LHCN-M2 (cell line): ENCODE measurements around the gene BAAT. TPM values are rescaled to one million over a fixed set of nuclear protein-coding genes. Genes with fewer than 3 reads are reported as not detected.
"Not testable (repeated sequence)": the region's sequence is repeated elsewhere in the genome, so short reads cannot be mapped to it uniquely, and the experiment has no call there.

Experiments used
- DNase-seq: peaks from one replicate; pipeline ENCODE4 v3.0.0-alpha.2; 2012; ENCODE audit warnings: low read depth
- polyA plus RNA-seq: library from polyadenylated mRNA; unstranded; fragments of >200 nt; gene quantifications from one replicate; pipeline ENCODE4 v1.2.1, GENCODE V29; 2012; ENCODE audit warnings: missing spikeins
- total RNA-seq: library from RNA; depleted of rRNA; stranded (reverse); fragments of >200 nt; gene quantifications from 2 replicates; pipeline ENCODE4 v1.2.3, GENCODE V29; 2014; rRNA removed

BAAT gene
- total RNA-seq: 0.06 TPM in 1 of 2 replicates, not detected in the other
- not detected for polyA plus RNA-seq

DNA sequence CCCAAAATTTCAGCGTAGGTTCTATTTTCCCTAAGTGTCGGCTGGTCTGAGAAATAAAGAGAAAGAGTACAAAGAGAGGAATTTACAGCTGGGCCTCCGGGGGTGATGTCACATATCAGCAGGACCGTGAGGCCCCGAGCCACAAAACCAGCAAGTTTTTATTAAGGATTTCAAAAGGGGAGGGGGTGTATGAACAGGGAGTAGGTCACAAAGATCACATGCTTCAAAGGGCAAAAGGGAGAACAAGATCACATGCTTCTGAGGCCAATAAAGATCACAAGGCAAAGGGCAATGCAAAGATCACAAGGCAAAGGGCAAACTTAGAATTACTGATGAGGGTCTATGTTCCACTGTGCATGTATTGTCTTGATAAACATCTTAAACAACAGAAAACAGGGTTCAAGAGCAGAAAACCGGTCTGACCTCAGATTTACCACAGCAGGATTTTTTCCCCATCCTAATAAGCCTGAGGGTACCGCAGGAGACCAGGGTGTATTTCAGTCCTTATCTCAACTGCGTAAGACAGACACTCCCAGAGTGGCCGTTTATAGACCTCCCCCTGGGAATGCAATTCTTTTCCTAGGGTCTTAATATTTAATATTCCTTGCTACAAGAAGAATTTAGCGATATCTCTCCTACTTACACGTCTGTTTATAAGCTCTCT lies at the start of gene BAAT:
Gene BAAT, minus strand, starts transcription at position 134 of the 664 bp plus-strand sequence. CDS start 13,602 bp downstream, outside the sequence.
- not testable (repeated sequence) for DNase-seq

- no peak for DNase-seq
These were observed 48.4 kb upstream of the BAAT start for GRCh38 chr9:101433229-101433628.

DNA sequence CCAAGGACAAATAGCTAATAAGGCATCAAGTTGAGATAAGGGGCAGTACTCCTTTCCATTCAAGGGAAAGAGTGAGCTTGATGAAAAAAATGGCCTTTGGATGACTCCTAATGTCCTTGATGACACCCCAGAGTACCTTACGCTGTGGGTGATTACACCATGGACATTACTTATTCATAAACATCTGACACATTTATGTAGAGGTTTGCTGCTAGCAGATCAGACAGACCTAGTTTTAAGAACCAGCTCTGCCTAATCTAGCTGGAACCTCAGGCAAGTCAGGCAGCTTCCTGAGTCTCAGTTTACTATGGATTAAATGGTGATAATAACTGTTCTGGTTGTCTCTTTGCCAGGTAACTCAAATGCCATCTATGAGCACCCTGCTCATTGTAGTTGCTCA lies 47.9 kb upstream of the BAAT start:
- DNase-seq: no peak

GRCh38 chr9:101432171-101432570 lies 47.4 kb upstream of the BAAT start:
- no peak for DNase-seq

GRCh38 chr9:101429736-101430135 lies 44.9 kb upstream of the BAAT start:
- DNase-seq: no peak

- no peak for DNase-seq
These were observed 44.1 kb upstream of the BAAT start for GRCh38 chr9:101428909-101429308.

- DNase-seq: no peak
These were observed 43.3 kb upstream of the BAAT start for GRCh38 chr9:101427957-101428655.

DNA sequence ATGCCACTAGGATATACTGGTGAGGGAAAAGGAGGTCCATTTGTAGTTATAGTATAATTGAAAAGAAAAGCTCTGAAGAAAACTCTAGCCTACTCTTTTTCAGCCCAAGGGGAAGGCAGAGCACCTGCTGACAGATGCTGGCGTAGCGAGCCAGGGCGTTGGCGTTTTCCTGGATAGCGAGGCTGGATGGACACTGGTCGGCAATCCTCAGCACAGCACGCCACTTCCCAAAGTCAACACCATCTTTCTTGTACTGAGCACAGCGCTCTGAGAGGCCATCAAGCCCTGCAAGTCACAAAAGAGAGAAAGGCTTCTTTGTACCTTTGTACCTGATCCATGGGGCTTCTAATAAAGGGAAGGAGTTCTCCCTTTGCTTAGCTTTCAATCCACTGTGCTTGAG lies 42.6 kb upstream of the BAAT start:
- DNase-seq: no peak

- DNase-seq: no peak
These were observed 36.9 kb upstream of the BAAT start for GRCh38 chr9:101421653-101422065.

DNA sequence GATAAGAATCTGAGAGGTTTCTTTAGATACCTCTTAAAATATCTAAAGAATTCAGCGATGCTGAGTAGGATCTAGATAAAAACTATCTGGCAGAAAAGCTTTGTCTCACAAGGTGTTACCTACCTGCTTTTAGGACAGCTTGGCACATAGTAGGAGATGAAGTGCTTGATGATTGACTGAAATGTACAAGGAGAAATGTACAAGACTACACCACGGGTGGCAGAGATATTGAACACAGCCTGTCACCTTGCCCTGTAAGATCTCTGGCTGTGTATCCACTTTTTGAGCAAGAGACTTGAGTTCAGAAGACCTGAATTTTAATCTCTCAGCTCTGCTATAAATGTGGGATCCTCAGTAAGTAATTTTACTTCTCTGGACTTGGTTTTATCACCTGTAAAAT lies 35.1 kb upstream of the BAAT start:
- no peak for DNase-seq

DNA sequence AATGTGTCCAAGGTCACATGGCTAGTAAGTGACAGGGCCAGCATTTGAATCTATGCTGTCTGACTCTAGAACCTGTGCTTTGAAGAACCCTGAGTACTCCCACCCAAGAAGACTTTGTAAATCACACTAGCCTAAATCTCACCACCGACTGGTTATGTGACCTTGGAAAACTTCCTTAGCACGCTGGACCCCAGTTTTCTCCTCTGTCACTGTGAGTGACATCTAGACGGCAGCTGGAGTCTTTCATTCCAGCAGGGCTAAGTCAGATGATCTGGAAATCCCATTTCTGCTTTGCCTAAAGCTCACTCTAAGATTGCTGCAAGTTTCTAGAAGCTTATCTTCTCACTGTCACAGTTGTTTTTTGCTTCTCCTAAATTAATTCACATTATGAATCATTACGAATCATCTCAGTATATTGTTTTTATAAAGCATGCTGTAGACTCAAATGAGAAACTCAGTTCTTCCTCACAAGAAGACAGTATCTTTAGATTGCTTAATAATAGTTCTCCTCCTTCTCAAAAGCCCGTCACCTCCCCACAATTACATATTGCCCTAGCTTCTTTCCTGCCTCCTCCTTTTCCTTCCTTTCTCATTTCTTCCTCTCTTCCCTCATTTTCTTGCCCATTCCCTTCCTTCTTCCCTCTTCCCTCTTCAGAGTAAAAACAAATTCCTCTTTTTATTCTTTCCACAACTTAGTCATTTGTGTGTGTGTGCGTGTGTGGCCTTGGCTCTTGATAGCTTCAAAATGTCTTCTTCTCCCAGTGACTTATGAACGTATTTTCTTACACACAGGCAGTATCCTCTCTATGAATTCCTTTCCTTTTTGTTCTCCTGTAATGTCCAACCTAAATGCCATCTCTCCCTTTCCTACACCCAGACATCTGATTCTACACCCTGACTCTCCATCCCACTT lies 34.0 kb upstream of the BAAT start:
- peak; percentile 48 for DNase-seq

DNA sequence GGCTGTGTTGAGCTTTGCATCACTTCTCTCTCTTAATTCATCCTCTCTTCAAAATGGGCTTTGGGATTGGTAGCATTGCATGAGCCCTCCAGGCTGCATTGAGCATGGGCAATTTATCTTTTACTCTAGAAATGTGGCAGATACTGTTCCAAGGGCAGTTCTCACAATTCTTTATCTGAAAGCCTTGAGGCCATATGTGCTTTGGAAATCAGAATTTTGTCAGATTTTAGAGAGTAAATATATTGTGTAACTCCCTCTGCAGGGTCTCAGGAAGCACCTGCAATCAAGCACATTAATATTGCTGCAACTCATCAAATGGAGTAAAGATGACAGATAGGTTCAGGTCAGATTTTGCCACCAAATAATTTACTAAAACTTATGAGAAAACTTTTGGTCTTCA lies 33.2 kb upstream of the BAAT start:
- DNase-seq: no peak

- no peak for DNase-seq
These were observed 32.6 kb upstream of the BAAT start for GRCh38 chr9:101417389-101417788.

- no peak for DNase-seq
These were observed 30.8 kb upstream of the BAAT start for GRCh38 chr9:101415578-101415977.

DNA sequence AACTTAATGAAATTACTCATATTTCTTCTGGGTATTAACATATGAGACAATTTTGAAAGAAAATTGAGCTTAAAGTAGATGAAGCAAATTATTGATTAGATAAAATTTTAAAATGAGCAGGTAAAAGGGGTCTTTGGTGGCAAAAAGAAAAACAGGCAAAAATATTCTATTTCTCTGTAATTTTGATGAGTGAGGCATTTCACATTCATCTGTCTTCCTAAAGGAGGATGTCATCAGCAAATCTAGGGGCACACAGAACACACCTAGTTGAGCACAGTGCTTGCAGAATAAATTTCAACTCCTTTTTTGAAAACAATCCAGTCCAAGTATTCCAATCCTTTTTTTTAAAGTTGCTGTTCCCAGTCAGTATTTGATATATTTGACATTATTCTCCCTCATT lies 30.0 kb upstream of the BAAT start:
- no peak for DNase-seq

DNA sequence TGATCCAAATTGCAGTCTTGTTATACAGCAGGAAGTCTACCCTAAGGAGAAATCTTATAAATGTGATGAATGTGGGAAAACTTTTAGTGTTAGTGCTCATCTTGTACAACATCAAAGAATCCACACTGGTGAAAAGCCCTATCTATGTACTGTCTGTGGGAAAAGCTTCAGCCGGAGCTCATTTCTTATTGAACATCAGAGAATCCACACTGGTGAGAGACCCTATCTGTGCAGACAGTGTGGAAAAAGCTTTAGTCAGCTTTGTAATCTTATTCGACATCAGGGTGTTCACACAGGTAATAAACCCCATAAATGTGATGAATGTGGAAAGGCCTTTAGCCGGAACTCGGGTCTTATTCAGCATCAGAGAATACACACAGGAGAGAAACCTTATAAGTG lies 24.3 kb upstream of the BAAT start:
- DNase-seq: peak; percentile 38

GRCh38 chr9:101408374-101409078 lies 23.7 kb upstream of the BAAT start:
- DNase-seq: no peak

GRCh38 chr9:101403516-101404285 lies 18.9 kb upstream of the BAAT start:
- no peak for DNase-seq

GRCh38 chr9:101400120-101400519 lies 15.3 kb upstream of the BAAT start:
- DNase-seq: peak; percentile 6

GRCh38 chr9:101399643-101399970 lies 14.8 kb upstream of the BAAT start:
- DNase-seq: no peak
